Gastroesophageal sphincter (tissue), 4 donors: ENCODE data around the gene NXPH1. TPM values are rescaled to one million over a fixed set of nuclear protein-coding genes. Genes with fewer than 3 reads are reported as not detected.

Experiments
- ATAC-seq: fragments of 150-250 bp; one replicate; pipeline ENCODE4 v1.9.1; 2016; ENCODE audit warnings: mild to moderate bottlenecking, moderate library complexity
- H3K27ac ChIP-seq, 4 donors: fragments of 200-600 bp; sonication (generic) in 3 of 4; 1 replicate in 3 of 4; 2 replicates in 1 of 4; pipeline ENCODE4 v1.5.1; 2016 to 2019
- H3K27me3 ChIP-seq: fragments of 200-600 bp; sonication (generic); one replicate; pipeline ENCODE4 v1.5.1; 2019
- H3K36me3 ChIP-seq, 2 donors: fragments of 200-600 bp; sonication (generic); one replicate each; pipeline ENCODE4 v1.5.1; 2019; ENCODE audit warnings: control low read depth in 1 of 2
- H3K4me1 ChIP-seq, 3 donors: fragments of 200-600 bp; sonication (generic); 1 replicate in 2 of 3; 2 replicates in 1 of 3; pipeline ENCODE4 v1.5.1; 2016 to 2019; ENCODE audit warnings: control low read depth in 2 of 3
- H3K4me3 ChIP-seq, 2 donors: fragments of 200-600 bp; sonication (generic); one replicate each; pipeline ENCODE4 v1.5.1; 2019; ENCODE audit warnings: mild to moderate bottlenecking in 1 of 2, moderate library complexity in 1 of 2
- H3K9me3 ChIP-seq, 3 donors: fragments of 200-600 bp; sonication (generic); one replicate each; pipeline ENCODE4 v1.5.1; 2017 to 2019; ENCODE audit warnings: control low read depth in 2 of 3
- CTCF ChIP-seq, 4 experiments: fragments of 200-600 bp in 2 of 4; fragments of 450-650 bp in 2 of 4; sonication (generic) in 1 of 4; IDR thresholded peaks; one replicate each; pipeline ENCODE4 v1.5.1; 2017 to 2019; ENCODE audit warnings: antibody characterized with exemption in 4 of 4, mild to moderate bottlenecking in 2 of 4, moderate library complexity in 2 of 4
- EP300 ChIP-seq: sonication (generic); formaldehyde crosslinking; IDR thresholded peaks from one replicate; pipeline ENCODE4 v1.6.1; 2017; ENCODE audit warnings: antibody characterized with exemption, mild to moderate bottlenecking
- POLR2A ChIP-seq, 2 donors: fragments of 450-650 bp; IDR thresholded peaks; one replicate each; pipeline ENCODE4 v1.6.1; 2017; ENCODE audit warnings: antibody characterized with exemption in 2 of 2, mild to moderate bottlenecking in 2 of 2, moderate library complexity in 1 of 2
- POLR2AphosphoS5 ChIP-seq: sonication (generic); formaldehyde crosslinking; IDR thresholded peaks from one replicate; pipeline ENCODE4 v1.6.1; 2017; ENCODE audit warnings: antibody characterized with exemption
- WGBS, 2 donors: methylation state at CpG; one replicate each; pipeline ENCODE4 v1.1.5; 2018; ENCODE audit warnings: low coverage in 1 of 2; 5-methylcytosine and 5-hydroxymethylcytosine counted together
- total RNA-seq, 4 donors: library from RNA; depleted of rRNA; stranded (reverse); fragments of >200 nt; gene quantifications; one replicate each; pipeline ENCODE4 v1.1.0, GENCODE V29; 2016

NXPH1 gene
- total RNA-seq, 4 donors from 2014 or later = not detected

DNA sequence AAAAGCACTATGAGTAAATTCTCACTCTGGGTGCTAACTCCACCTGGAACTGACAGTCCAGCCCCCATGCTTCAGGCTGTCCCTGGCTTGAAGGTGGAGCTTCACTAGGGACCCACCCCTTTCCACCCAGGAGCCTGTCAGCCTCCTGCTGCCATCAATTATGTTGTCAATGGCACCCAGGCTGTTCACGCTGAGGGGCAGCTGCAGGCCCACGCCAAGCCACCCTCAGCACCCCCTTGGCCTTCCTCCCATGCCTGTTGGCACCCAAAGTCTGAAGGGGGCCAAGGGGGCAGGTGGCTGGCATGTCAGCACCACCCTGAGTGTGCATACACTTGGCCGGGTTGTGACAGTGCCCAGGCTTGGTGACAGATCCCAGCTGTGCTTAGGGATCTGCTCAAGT, 149.3 kb downstream of the NXPH1 start:
- H3K9me3 ChIP-seq = no peaks in the 10 kb centered on the region
- no peak for TF ChIP-seq POLR2A (IDR thresholded peaks at IDR 0.05)
- no peak for TF ChIP-seq CTCF (IDR thresholded peaks at IDR 0.05)
- TF ChIP-seq EP300 = no peak
- TF ChIP-seq POLR2AphosphoS5 = no peak
- no peak for ATAC-seq
- no peak overlapping the region for H3K4me3 ChIP-seq
- no peak overlapping the region for H3K27ac ChIP-seq
- WGBS, 2 donors = no CpG with 5 or more reads among the region's 3 CpGs
- no peaks in the 10 kb centered on the region for H3K36me3 ChIP-seq
- H3K27me3 ChIP-seq = peaks cover 4% of the 10 kb centered on the region
- no peaks in the 10 kb centered on the region for H3K4me1 ChIP-seq

DNA sequence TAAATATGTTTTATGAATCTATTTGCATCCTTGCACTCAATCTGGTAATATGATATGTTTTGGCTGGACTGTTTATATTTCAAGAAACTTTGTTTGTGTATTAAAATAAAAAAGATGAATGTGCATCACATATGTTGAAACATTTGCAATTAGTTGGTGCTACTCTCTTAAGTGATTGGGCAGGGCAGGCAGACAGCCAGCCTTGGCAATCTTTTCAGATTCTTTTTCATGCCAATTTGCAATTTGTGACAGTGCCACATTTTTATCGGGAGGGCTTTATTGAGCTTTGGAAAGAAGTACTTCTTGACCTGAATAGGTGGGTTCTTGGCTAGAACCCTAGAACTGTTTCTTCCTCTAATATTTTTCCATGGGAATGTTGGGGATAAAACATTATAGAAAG, 152.2 kb downstream of the NXPH1 start:
- WGBS, 2 donors = 64 to 86% methylated on average over 1 of the region's 1 CpG
- no peaks in the 10 kb centered on the region for H3K4me1 ChIP-seq
- H3K27ac ChIP-seq = no peak overlapping the region
- no peaks in the 10 kb centered on the region for H3K36me3 ChIP-seq
- H3K9me3 ChIP-seq = no peaks in the 10 kb centered on the region
- TF ChIP-seq EP300 (no peak), POLR2AphosphoS5 (no peak), CTCF (IDR thresholded peaks at IDR 0.05) (no peak), POLR2A (IDR thresholded peaks at IDR 0.05) (no peak)
- ATAC-seq = no peak
- H3K4me3 ChIP-seq = no peak overlapping the region
- H3K27me3 ChIP-seq = peaks cover 4% of the 10 kb centered on the region

GRCh38 chr7:8590225-8590624, 156.8 kb downstream of the NXPH1 start:
- TF ChIP-seq POLR2A (IDR thresholded peaks at IDR 0.05) (no peak), CTCF (IDR thresholded peaks at IDR 0.05) (no peak), POLR2AphosphoS5 (no peak), EP300 (no peak)
- Histone ChIP-seq H3K9me3 (no peaks in the 10 kb centered on the region), H3K27ac (no peak overlapping the region), H3K27me3 (no peaks in the 10 kb centered on the region), H3K36me3 (no peaks in the 10 kb centered on the region), H3K4me3 (no peak overlapping the region), H3K4me1 (no peaks in the 10 kb centered on the region)
- WGBS, 2 donors = 77 to 83% methylated on average over 4 of the region's 4 CpGs
- ATAC-seq = no peak

DNA sequence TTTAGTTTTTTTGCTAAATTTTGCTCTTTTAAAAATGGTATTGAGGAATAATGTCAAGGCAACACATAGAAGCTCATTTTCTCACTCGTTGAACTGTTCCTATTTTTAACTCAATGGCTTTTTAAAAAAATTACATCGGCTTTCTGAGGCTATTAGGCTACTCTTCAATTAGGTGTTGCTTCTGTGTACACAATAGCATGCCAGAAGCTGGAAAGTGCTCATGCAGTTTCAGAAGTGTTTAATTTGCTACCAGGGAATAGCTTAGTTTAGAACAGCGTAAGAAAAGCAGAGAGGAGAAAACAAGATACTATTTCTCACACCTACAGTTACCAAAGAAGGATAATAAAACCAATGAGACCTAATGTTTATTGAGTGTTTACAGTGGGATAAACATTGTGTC, 157.4 kb downstream of the NXPH1 start:
- no peak for ATAC-seq

GRCh38 chr7:8591289-8591688, 157.9 kb downstream of the NXPH1 start:
- Histone ChIP-seq H3K27ac (no peak overlapping the region), H3K27me3 (no peaks in the 10 kb centered on the region), H3K36me3 (no peaks in the 10 kb centered on the region), H3K4me1 (no peaks in the 10 kb centered on the region), H3K9me3 (no peaks in the 10 kb centered on the region), H3K4me3 (no peak overlapping the region)
- no peak for TF ChIP-seq POLR2AphosphoS5
- no peak for TF ChIP-seq EP300
- TF ChIP-seq CTCF (IDR thresholded peaks at IDR 0.05) = no peak
- TF ChIP-seq POLR2A (IDR thresholded peaks at IDR 0.05) = no peak
- no peak for ATAC-seq

More for the DNA sequence above, 157.4 kb downstream of the NXPH1 start:
- Histone ChIP-seq H3K9me3 (no peaks in the 10 kb centered on the region), H3K27ac (no peak overlapping the region), H3K36me3 (no peaks in the 10 kb centered on the region), H3K4me3 (no peak overlapping the region), H3K4me1 (no peaks in the 10 kb centered on the region), H3K27me3 (no peaks in the 10 kb centered on the region)
- TF ChIP-seq EP300 (no peak), CTCF (IDR thresholded peaks at IDR 0.05) (no peak), POLR2A (IDR thresholded peaks at IDR 0.05) (no peak), POLR2AphosphoS5 (no peak)
- 58 to 78% methylated on average over 3 of the region's 3 CpGs for WGBS, 2 donors
